ENCODE data around the gene ST3GAL4. TPM values are rescaled to one million over a fixed set of nuclear protein-coding genes. Genes with fewer than 3 reads are reported as not detected.
A peak's percentile ranks its signal among the peaks of the same experiment; 100 is the strongest.
"Not testable (repeated sequence)": the region's sequence is repeated elsewhere in the genome, so short reads cannot be mapped to it uniquely, and the experiment has no call there.

Gene ST3GAL4
- total RNA-seq, 1 experiment from 2014 or later, result 13.6 TPM

GRCh38 chr11:126374562-126375300 lies 19.2 kb downstream of the ST3GAL4 start:
- not testable (repeated sequence) for H2BK20ac ChIP-seq (ENCODE audit: low read depth, low read length, poor library complexity, severe bottlenecking); H3K4ac ChIP-seq (ENCODE audit: low read depth, low read length); H2AFZ ChIP-seq (ENCODE audit: low read length); H3T11ph ChIP-seq (ENCODE audit: low read length); H3K56ac ChIP-seq (ENCODE audit: insufficient read length, low read depth, low read length); H4K5ac ChIP-seq (ENCODE audit: insufficient read length, low read depth, low read length); H3K79me2 ChIP-seq (ENCODE audit: insufficient read depth, low read length); H3K14ac ChIP-seq (ENCODE audit: insufficient read depth, low read length); H3K9me3 Mint-ChIP-seq; H3K27me3 Mint-ChIP-seq (ENCODE audit: low read depth); H4K91ac ChIP-seq (ENCODE audit: insufficient read length, low read depth, low read length); H3K18ac ChIP-seq (ENCODE audit: insufficient read length, low read depth, low read length); H2AK5ac ChIP-seq (ENCODE audit: insufficient read length, low read length); H3K23me2 ChIP-seq (ENCODE audit: insufficient read length, low read depth, low read length, poor library complexity, severe bottlenecking); DNase-seq; H3K4me3 Mint-ChIP-seq; H3K23ac ChIP-seq (ENCODE audit: insufficient read length, low read depth, low read length); H3K27me3 ChIP-seq (ENCODE audit: insufficient read depth, low read length); H4K20me1 ChIP-seq (ENCODE audit: control insufficient read depth, insufficient read depth, insufficient read length); H3K79me1 ChIP-seq (ENCODE audit: insufficient read depth, low read depth, low read length, poor library complexity, severe bottlenecking); H3K36me3 Mint-ChIP-seq (ENCODE audit: insufficient read depth in 1 of 3, low read depth in 3 of 3); H3K27ac ChIP-seq (ENCODE audit: insufficient read length, low read depth, low read length); H3K4me2 ChIP-seq (ENCODE audit: insufficient read depth, insufficient read length, low read length); H3K4me1 ChIP-seq (ENCODE audit: insufficient read depth, low read length); H3K9ac ChIP-seq (ENCODE audit: extremely low read depth, insufficient read length, low read length); H2BK15ac ChIP-seq (ENCODE audit: low read depth, low read length); H2BK120ac ChIP-seq (ENCODE audit: low read depth, low read length, poor library complexity, severe bottlenecking); H4K8ac ChIP-seq (replicated peaks; ENCODE audit: insufficient read length, low read depth, low read length); H3K9me3 ChIP-seq (ENCODE audit: control insufficient read depth, low read depth, low read length); H2BK12ac ChIP-seq (ENCODE audit: insufficient read length, low read depth, low read length); H2BK5ac ChIP-seq (ENCODE audit: insufficient read length, low read length)
- H3K4me1 Mint-ChIP-seq, result peaks cover under 1 to 11% of the 10 kb centered on the region in 2 experiments; a peak in 3 of 4 replicates
- H3K27ac Mint-ChIP-seq, result peak overlapping the region; percentile 38 to 79 (median 71); a peak in 4 of 7 replicates
- no CpG with 5 or more reads among the region's 28 CpGs for WGBS (ENCODE audit: extremely low coverage, insufficient read length, low lambda C conversion rate)

Data from H9 (cell line).